DND-41 (cell line): Measurements from ENCODE around the gene NAXD.

Source experiments
- EZH2 ChIP-seq: IDR thresholded peaks from 3 replicates; pipeline ENCODE4 v1.6.1; 2012; ENCODE audit warnings: borderline replicate concordance, low read depth, mild to moderate bottlenecking, moderate library complexity, low read length, inconsistent platforms; ENCODE audit not compliant: severe bottlenecking
- TF ChIP-seq, protein P1 (sequence below): IDR thresholded peaks from 2 replicates; pipeline ENCODE4 v1.5.1; 2012; ENCODE audit warnings: borderline replicate concordance, low read length, moderate library complexity, mild to moderate bottlenecking; ENCODE audit not compliant: poor library complexity, severe bottlenecking; ENCODE audit errors: extremely low read depth

DNA sequence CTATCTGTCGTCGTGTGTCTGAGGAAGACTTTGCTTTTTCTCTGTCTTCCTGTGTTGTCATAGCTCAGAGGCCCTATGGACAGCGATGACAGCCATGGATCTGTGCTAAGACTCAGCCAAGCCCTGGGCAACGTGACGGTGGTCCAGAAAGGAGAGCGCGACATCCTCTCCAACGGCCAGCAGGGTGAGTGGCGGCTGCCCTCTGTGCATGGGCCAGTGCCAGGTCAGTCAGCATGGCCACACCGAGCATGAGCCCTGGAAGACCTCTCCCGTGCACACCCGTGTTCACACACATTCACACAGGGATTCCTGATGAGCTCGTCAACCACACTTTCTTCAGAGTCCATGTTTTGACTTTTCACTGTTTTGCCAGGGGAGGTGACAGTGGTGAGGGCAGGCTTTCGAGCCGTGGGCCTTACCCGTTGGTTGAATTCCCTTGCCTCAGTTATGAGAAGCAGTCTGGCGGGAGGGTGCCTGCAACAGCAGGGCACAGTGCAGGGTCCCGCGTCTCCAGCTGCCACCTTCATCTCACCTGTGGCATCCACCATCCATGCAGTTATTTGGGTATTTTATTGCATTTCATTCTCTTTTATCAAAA is 20.2 kb downstream of the NAXD start:
- TF ChIP-seq, protein P1, sequence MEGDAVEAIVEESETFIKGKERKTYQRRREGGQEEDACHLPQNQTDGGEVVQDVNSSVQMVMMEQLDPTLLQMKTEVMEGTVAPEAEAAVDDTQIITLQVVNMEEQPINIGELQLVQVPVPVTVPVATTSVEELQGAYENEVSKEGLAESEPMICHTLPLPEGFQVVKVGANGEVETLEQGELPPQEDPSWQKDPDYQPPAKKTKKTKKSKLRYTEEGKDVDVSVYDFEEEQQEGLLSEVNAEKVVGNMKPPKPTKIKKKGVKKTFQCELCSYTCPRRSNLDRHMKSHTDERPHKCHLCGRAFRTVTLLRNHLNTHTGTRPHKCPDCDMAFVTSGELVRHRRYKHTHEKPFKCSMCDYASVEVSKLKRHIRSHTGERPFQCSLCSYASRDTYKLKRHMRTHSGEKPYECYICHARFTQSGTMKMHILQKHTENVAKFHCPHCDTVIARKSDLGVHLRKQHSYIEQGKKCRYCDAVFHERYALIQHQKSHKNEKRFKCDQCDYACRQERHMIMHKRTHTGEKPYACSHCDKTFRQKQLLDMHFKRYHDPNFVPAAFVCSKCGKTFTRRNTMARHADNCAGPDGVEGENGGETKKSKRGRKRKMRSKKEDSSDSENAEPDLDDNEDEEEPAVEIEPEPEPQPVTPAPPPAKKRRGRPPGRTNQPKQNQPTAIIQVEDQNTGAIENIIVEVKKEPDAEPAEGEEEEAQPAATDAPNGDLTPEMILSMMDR: no peak
- no peak for TF ChIP-seq EZH2
